CD8-positive, alpha-beta memory T cell (primary cell): Measurements from ENCODE around the gene ZGLP1. TPM values are rescaled to one million over a fixed set of nuclear protein-coding genes. Genes with fewer than 3 reads are reported as not detected.

Source experiments
- CTCF ChIA-PET: fragments of 350-600 bp; sonication (Branson Sonifier 250); formaldehyde crosslinking; loops from one replicate; lab custom pipeline; 2021; ENCODE audit warnings: antibody characterized with exemption; lab: Charles Lee
- POLR2A ChIA-PET: fragments of 350-600 bp; sonication (Branson Sonifier 250); formaldehyde crosslinking; loops from one replicate; lab custom pipeline; 2021; ENCODE audit warnings: antibody characterized with exemption; lab: Charles Lee
- DNase-seq, 5 donors: peaks; one replicate each; pipeline versions ENCODE4 v3.0.0 to v3.0.0-alpha.2; 2020 to 2022; ENCODE audit warnings: mixed read lengths in 1 of 5
- H3K27ac ChIP-seq: one replicate; pipeline ENCODE4 v1.7.0; 2013; ENCODE audit warnings: low read depth, mild to moderate bottlenecking, low read length, moderate library complexity
- H3K27me3 ChIP-seq: 2 replicates; pipeline ENCODE4 v1.7.0; 2013; ENCODE audit warnings: low read length, mild to moderate bottlenecking; ENCODE audit not compliant: insufficient read depth, poor library complexity, severe bottlenecking
- H3K36me3 ChIP-seq: 2 replicates; pipeline ENCODE4 v1.7.0; 2013; ENCODE audit warnings: mild to moderate bottlenecking, low read length, moderate library complexity; ENCODE audit not compliant: insufficient read depth
- H3K4me1 ChIP-seq: 2 replicates; pipeline ENCODE4 v1.7.0; 2013; ENCODE audit warnings: mild to moderate bottlenecking, low read length, moderate library complexity; ENCODE audit not compliant: insufficient read depth
- H3K4me3 ChIP-seq: 2 replicates; pipeline ENCODE4 v1.7.0; 2013; ENCODE audit warnings: mild to moderate bottlenecking, low read length
- H3K9me3 ChIP-seq: 2 replicates; pipeline ENCODE4 v1.7.0; 2013; ENCODE audit warnings: mild to moderate bottlenecking, low read length
- H3K27ac Mint-ChIP-seq, 8 donors: one replicate each; pipeline ENCODE4 v1.8.0; 2020 to 2021; ENCODE audit warnings: mixed read lengths in 8 of 8, mild to moderate bottlenecking in 6 of 8, inconsistent platforms in 3 of 8, moderate library complexity in 3 of 8
- H3K27me3 Mint-ChIP-seq, 2 donors: one replicate each; pipeline ENCODE4 v1.8.0; 2020 to 2021; ENCODE audit warnings: mixed read lengths in 2 of 2, mild to moderate bottlenecking in 1 of 2, moderate library complexity in 1 of 2
- H3K36me3 Mint-ChIP-seq, 3 donors: one replicate each; pipeline ENCODE4 v1.8.0; 2020 to 2021; ENCODE audit warnings: mixed read lengths in 3 of 3, inconsistent platforms in 1 of 3, mild to moderate bottlenecking in 1 of 3
- H3K4me1 Mint-ChIP-seq, 3 donors: one replicate each; pipeline ENCODE4 v1.8.0; 2020 to 2021; ENCODE audit warnings: mixed read lengths in 3 of 3, inconsistent platforms in 1 of 3, mild to moderate bottlenecking in 1 of 3
- H3K4me3 Mint-ChIP-seq, 7 donors: one replicate each; pipeline ENCODE4 v1.8.0; 2020 to 2021; ENCODE audit warnings: mixed read lengths in 7 of 7, mild to moderate bottlenecking in 6 of 7, moderate library complexity in 4 of 7, inconsistent platforms in 2 of 7
- H3K9me3 Mint-ChIP-seq, 5 donors: one replicate each; pipeline ENCODE4 v1.8.0; 2020 to 2022; ENCODE audit warnings: mixed read lengths in 5 of 5, mild to moderate bottlenecking in 3 of 5, moderate library complexity in 2 of 5, inconsistent platforms in 1 of 5
- polyA plus RNA-seq: library from polyadenylated mRNA; unstranded; fragments of 300-500 nt; fragmentation: Illumina TruSeq; gene quantifications from one replicate; pipeline ENCODE4 v1.2.3, GENCODE V29; 2021
- total RNA-seq, 2 experiments: library from RNA; stranded (reverse); gene quantifications; one replicate each; pipeline ENCODE4 v1.2.3, GENCODE V29; 2021

Gene ZGLP1
- total and polyA plus RNA-seq, 3 experiments from 2014 or later, result 0.56 to 7.3 (median 5.6) TPM

DNA sequence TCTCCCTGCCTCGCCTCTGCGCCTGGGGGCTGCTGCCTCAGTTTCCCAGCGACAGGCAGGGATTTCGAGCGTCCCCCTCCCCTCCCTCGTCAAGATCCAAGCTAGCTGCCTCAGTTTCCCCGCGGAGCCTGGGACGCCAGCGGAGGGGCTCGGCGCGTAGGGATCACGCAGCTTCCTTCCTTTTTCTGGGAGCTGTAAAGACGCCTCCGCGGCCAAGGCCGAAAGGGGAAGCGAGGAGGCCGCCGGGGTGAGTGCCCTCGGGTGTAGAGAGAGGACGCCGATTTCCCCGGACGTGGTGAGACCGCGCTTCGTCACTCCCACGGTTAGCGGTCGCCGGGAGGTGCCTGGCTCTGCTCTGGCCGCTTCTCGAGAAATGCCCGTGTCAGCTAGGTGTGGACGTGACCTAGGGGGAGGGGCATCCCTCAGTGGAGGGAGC, 39.4 kb downstream of the ZGLP1 start:
- Histone ChIP-seq H3K27ac (peak overlapping the region; percentile 87), H3K27me3 (no peaks in the 10 kb centered on the region), H3K9me3 (no peaks in the 10 kb centered on the region), H3K4me3 (peak overlapping the region; percentile 76), H3K36me3 (no peaks in the 10 kb centered on the region), H3K4me1 (peaks cover 21% of the 10 kb centered on the region)
- Mint-ChIP-seq H3K9me3 (no peaks in the 10 kb centered on the region), H3K36me3 (peaks cover 0 to 11% (median 0%) of the 10 kb centered on the region in 3 donors), H3K4me3 (peak overlapping the region; percentile 83 to 94 (median 87)), H3K4me1 (peaks cover 26 to 48% (median 31%) of the 10 kb centered on the region in 3 donors), H3K27me3 (peaks cover 0 to 2% of the 10 kb centered on the region in 2 donors), H3K27ac (peak overlapping the region; percentile 90 to 99 (median 95))
- CTCF ChIA-PET, result interaction anchor here (0.9 to 11.0 kb wide), 17 partner anchors 9 to 158 kb away, joined by 3 to 355 read pairs (median 7); partner anchors contain the start of genes CDC37, ICAM5, RAVER1 and TYK2
- peak; percentile 44 to 86 (median 75) for DNase-seq
- POLR2A ChIA-PET, result interaction anchor here (0.5 to 3.2 kb wide), 11 partner anchors 10 to 388 kb away, joined by 3 to 47 read pairs (median 9); partner anchors contain the start of genes CDC37, ICAM4, ICAM5 and PPAN

- H3K4me3 ChIP-seq, result peak overlapping the region; percentile 76
- POLR2A ChIA-PET, result interaction anchor here (0.7 to 3.2 kb wide), 10 partner anchors 10 to 164 kb away, joined by 3 to 47 read pairs (median 10); partner anchors contain the start of genes CDC37, ICAM4, ICAM5 and PPAN
- H3K36me3 ChIP-seq, result no peaks in the 10 kb centered on the region
- peak overlapping the region; percentile 83 to 94 (median 87) for H3K4me3 Mint-ChIP-seq
- no peaks in the 10 kb centered on the region for H3K9me3 Mint-ChIP-seq
- peak; percentile 81 to 90 (median 83) for DNase-seq
- H3K36me3 Mint-ChIP-seq, result peaks cover 0 to 4% (median 0%) of the 10 kb centered on the region in 3 donors
- H3K27ac Mint-ChIP-seq, result peak overlapping the region; percentile 90 to 99 (median 95)
- no peaks in the 10 kb centered on the region for H3K27me3 ChIP-seq
- peak overlapping the region; percentile 87 for H3K27ac ChIP-seq
- CTCF ChIA-PET, result interaction anchor here (0.9 to 11.0 kb wide), 19 partner anchors 10 to 159 kb away, joined by 3 to 355 read pairs (median 5); partner anchors contain the start of genes ICAM4, ICAM5 and TYK2
- H3K27me3 Mint-ChIP-seq, result peaks cover 0 to 1% of the 10 kb centered on the region in 2 donors
- peaks cover 21% of the 10 kb centered on the region for H3K4me1 ChIP-seq
- no peaks in the 10 kb centered on the region for H3K9me3 ChIP-seq
- H3K4me1 Mint-ChIP-seq, result peaks cover 26 to 43% (median 28%) of the 10 kb centered on the region in 3 donors
These were observed 40.1 kb downstream of the ZGLP1 start for GRCh38 chr19:10269333-10270179.

DNA sequence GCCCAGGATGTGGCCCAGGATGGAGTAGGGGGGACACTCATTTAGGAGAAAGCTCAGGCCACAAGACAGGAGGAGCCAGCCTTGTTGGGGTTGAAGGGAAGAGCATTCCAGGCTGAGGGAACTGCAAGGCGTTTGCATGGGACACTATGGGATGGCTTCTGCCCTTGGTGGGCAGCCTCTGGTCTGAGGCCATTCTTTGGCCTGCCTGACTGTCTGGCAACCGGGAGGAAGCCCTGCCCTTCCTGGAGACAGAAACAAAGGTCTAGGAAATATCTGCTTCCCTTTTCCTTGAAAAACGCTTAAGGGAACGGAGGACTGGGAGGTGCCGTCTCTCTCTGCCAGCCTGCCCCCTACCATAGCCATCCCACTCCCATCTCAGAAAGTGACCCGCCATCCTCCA, 41.5 kb downstream of the ZGLP1 start:
- Histone ChIP-seq H3K4me3 (no peak overlapping the region), H3K36me3 (no peaks in the 10 kb centered on the region), H3K9me3 (no peaks in the 10 kb centered on the region), H3K4me1 (peaks cover 21% of the 10 kb centered on the region), H3K27me3 (no peaks in the 10 kb centered on the region), H3K27ac (no peak overlapping the region)
- CTCF ChIA-PET, result interaction anchor here (3.7 to 11.0 kb wide), 3 partner anchors 11 to 118 kb away, joined by 14 to 355 read pairs (median 27); partner anchors contain the start of gene TYK2
- no peak overlapping the region for H3K4me3 Mint-ChIP-seq
- H3K27ac Mint-ChIP-seq, result no peak overlapping the region
- no peak for DNase-seq
- H3K27me3 Mint-ChIP-seq, result peaks cover 0 to 1% of the 10 kb centered on the region in 2 donors
- no peaks in the 10 kb centered on the region for H3K36me3 Mint-ChIP-seq
- H3K4me1 Mint-ChIP-seq, result peaks cover 21 to 37% (median 24%) of the 10 kb centered on the region in 3 donors
- POLR2A ChIA-PET, result no interaction called here
- no peaks in the 10 kb centered on the region for H3K9me3 Mint-ChIP-seq

GRCh38 chr19:10266706-10267105, 42.9 kb downstream of the ZGLP1 start:
- Mint-ChIP-seq H3K4me1 (peaks cover 9 to 24% (median 16%) of the 10 kb centered on the region in 3 donors), H3K9me3 (no peaks in the 10 kb centered on the region), H3K36me3 (no peaks in the 10 kb centered on the region), H3K4me3 (no peak overlapping the region), H3K27me3 (peaks cover 0 to 1% of the 10 kb centered on the region in 2 donors), H3K27ac (peak overlapping the region in 1 of 8 donors; percentile 33)
- Histone ChIP-seq H3K27ac (no peak overlapping the region), H3K36me3 (no peaks in the 10 kb centered on the region), H3K9me3 (no peaks in the 10 kb centered on the region), H3K27me3 (no peaks in the 10 kb centered on the region), H3K4me3 (no peak overlapping the region), H3K4me1 (peaks cover 16% of the 10 kb centered on the region)
- CTCF ChIA-PET, result interaction anchor here (1.2 to 11.0 kb wide), 3 partner anchors 67 to 146 kb away, joined by 3 to 355 read pairs (median 3); partner anchors contain the start of gene TYK2
- no peak for DNase-seq
- POLR2A ChIA-PET, result interaction anchor here (0.7 kb wide), 1 partner anchor 125 kb away, joined by 6 read pairs; no protein-coding TSS in a partner anchor

- Histone ChIP-seq H3K4me1 (no peaks in the 10 kb centered on the region), H3K36me3 (peaks cover 10% of the 10 kb centered on the region), H3K4me3 (no peak overlapping the region), H3K27ac (no peak overlapping the region), H3K27me3 (no peaks in the 10 kb centered on the region), H3K9me3 (no peaks in the 10 kb centered on the region)
- H3K27me3 Mint-ChIP-seq, result no peaks in the 10 kb centered on the region
- no peak for DNase-seq
- H3K27ac Mint-ChIP-seq, result no peak overlapping the region
- ChIA-PET CTCF (interaction anchor here (1.2 kb wide), 1 partner anchor 128 kb away, joined by 3 read pairs; no protein-coding TSS in a partner anchor), POLR2A (interaction anchor here (0.7 kb wide), 1 partner anchor 126 kb away, joined by 4 read pairs; no protein-coding TSS in a partner anchor)
- peaks cover 0 to 11% (median 0%) of the 10 kb centered on the region in 3 donors for H3K4me1 Mint-ChIP-seq
- H3K36me3 Mint-ChIP-seq, result peaks cover 0 to 17% (median 3%) of the 10 kb centered on the region in 3 donors
- H3K9me3 Mint-ChIP-seq, result no peaks in the 10 kb centered on the region
- no peak overlapping the region for H3K4me3 Mint-ChIP-seq
These were observed 46.8 kb downstream of the ZGLP1 start for GRCh38 chr19:10262771-10263170.

- Mint-ChIP-seq H3K9me3 (no peaks in the 10 kb centered on the region), H3K27me3 (no peaks in the 10 kb centered on the region)
- no peak for DNase-seq
These were observed 49.5 kb downstream of the ZGLP1 start for GRCh38 chr19:10260141-10260584.

GRCh38 chr19:10259162-10259905, 50.3 kb downstream of the ZGLP1 start:
- Mint-ChIP-seq H3K4me3 (peak overlapping the region in 1 of 7 donors; percentile 81), H3K9me3 (no peaks in the 10 kb centered on the region), H3K4me1 (peaks cover 0 to 23% (median 0%) of the 10 kb centered on the region in 3 donors), H3K27me3 (no peaks in the 10 kb centered on the region), H3K36me3 (peaks cover 9 to 49% (median 12%) of the 10 kb centered on the region in 3 donors), H3K27ac (peak overlapping the region in 3 of 8 donors; percentile 12 to 95 (median 38))
- Histone ChIP-seq H3K4me1 (no peaks in the 10 kb centered on the region), H3K27me3 (no peaks in the 10 kb centered on the region), H3K36me3 (peaks cover 30% of the 10 kb centered on the region), H3K27ac (no peak overlapping the region), H3K4me3 (no peak overlapping the region), H3K9me3 (no peaks in the 10 kb centered on the region)
- ChIA-PET POLR2A (interaction anchor here (0.6 to 1.0 kb wide), 3 partner anchors 26 to 1125 kb away, joined by 3 to 6 read pairs (median 4); partner anchors contain the start of gene EPOR), CTCF (interaction anchor here (0.6 to 4.2 kb wide), 37 partner anchors 10 to 329 kb away, joined by 3 to 61 read pairs (median 4); partner anchors contain the start of genes CDC37, ICAM1, ICAM5 and RAVER1)
- DNase-seq, result peak; percentile 77 to 91 (median 79)

More at GRCh38 chr19:10260141-10260584, 49.5 kb downstream of the ZGLP1 start:
- H3K27me3 ChIP-seq, result no peaks in the 10 kb centered on the region
- H3K4me1 Mint-ChIP-seq, result peaks cover 0 to 20% (median 0%) of the 10 kb centered on the region in 3 donors
- POLR2A ChIA-PET, result interaction anchor here (0.6 kb wide), 1 partner anchor 73 kb away, joined by 12 read pairs; no protein-coding TSS in a partner anchor
- peaks cover 24% of the 10 kb centered on the region for H3K36me3 ChIP-seq
- H3K4me3 ChIP-seq, result no peak overlapping the region
- peaks cover 9 to 42% (median 11%) of the 10 kb centered on the region in 3 donors for H3K36me3 Mint-ChIP-seq
- no peaks in the 10 kb centered on the region for H3K4me1 ChIP-seq
- CTCF ChIA-PET, result interaction anchor here (0.6 to 4.2 kb wide), 10 partner anchors 11 to 262 kb away, joined by 3 to 61 read pairs (median 8); partner anchors contain the start of genes ICAM1, RAVER1 and TYK2
- H3K4me3 Mint-ChIP-seq, result no peak overlapping the region
- H3K27ac Mint-ChIP-seq, result peak overlapping the region in 3 of 8 donors; percentile 40 to 66 (median 40)
- H3K27ac ChIP-seq, result no peak overlapping the region
- H3K9me3 ChIP-seq, result no peaks in the 10 kb centered on the region
